ENCODE results near the gene LIMS1. TPM values are rescaled to one million over a fixed set of nuclear protein-coding genes. Genes with fewer than 3 reads are reported as not detected.

Gene LIMS1
- polyA plus RNA-seq, 1 donor (not counting 4 experiments of a cell fraction or from before 2014, with no cell fraction given): 62.5 TPM

GRCh38 chr2:108607706-108608301 lies 73.5 kb downstream of the LIMS1 start:
- no peak overlapping the region for H2AFZ ChIP-seq (ENCODE audit: control insufficient read depth, low read length)
- no peaks in the 10 kb centered on the region for H3K27me3 ChIP-seq (ENCODE audit: control insufficient read depth, extremely low read depth, insufficient read depth, low read length)
- no peaks in the 10 kb centered on the region for H3K9me3 ChIP-seq (ENCODE audit: control insufficient read depth, low read depth, low read length)
- H3K9ac ChIP-seq (ENCODE audit: control insufficient read depth, extremely low read depth, insufficient read depth, low read length): no peak overlapping the region
- no peaks in the 10 kb centered on the region for H3K36me3 ChIP-seq (ENCODE audit: control insufficient read depth in 2 of 2, extremely low read depth in 1 of 2, insufficient read depth in 2 of 2, low read length in 2 of 2)
- no peaks in the 10 kb centered on the region for H4K20me1 ChIP-seq (ENCODE audit: control insufficient read depth, extremely low read depth, insufficient read depth, low read length)
- H3K4me2 ChIP-seq (ENCODE audit: control insufficient read depth, extremely low read depth, insufficient read depth, low read depth, low read length): no peak overlapping the region
- TF ChIP-seq EZH2 (IDR thresholded peaks at IDR 0.05; ENCODE audit: low read length) (no peak), CTCF (optimal IDR thresholded peaks at IDR 0.05 in 1 of 3, IDR thresholded peaks at IDR 0.05 in 1 of 3, conservative IDR thresholded peaks at IDR 0.05 in 1 of 3; ENCODE audit: extremely low read depth in 1 of 3, insufficient read depth in 2 of 3, low read length in 3 of 3) (peak; percentile 45 to 78 (median 69))
- peaks cover 3% of the 10 kb centered on the region for H3K9me1 ChIP-seq (ENCODE audit: control insufficient read depth, extremely low read depth, insufficient read depth, low read length)
- DNase-seq (ENCODE audit: low read depth, low spot score) (no peak), FAIRE-seq (peak; percentile 20)
- no peak overlapping the region for H3K4me3 ChIP-seq (ENCODE audit: control insufficient read depth in 2 of 3, extremely low read depth in 1 of 3, insufficient read depth in 2 of 3, low read depth in 1 of 3, low read length in 3 of 3)
- dilution Hi-C loops (cut with MboI; ENCODE audit: extremely low pct_ligation_motif_present, low sequenced_read_pairs): no loop called here
- peaks cover 61% of the 10 kb centered on the region for H3K79me2 ChIP-seq (ENCODE audit: control insufficient read depth, insufficient read depth, low read length)
- no peak overlapping the region for H3K27ac ChIP-seq (ENCODE audit: control insufficient read depth, insufficient read depth, low read length)
- peaks cover 20% of the 10 kb centered on the region for H3K4me1 ChIP-seq (ENCODE audit: control insufficient read depth, extremely low read depth, insufficient read depth, low read length)

- no peak for FAIRE-seq
- no peak overlapping the region for H3K4me2 ChIP-seq (ENCODE audit: control insufficient read depth, extremely low read depth, insufficient read depth, low read depth, low read length)
- no peak for DNase-seq (ENCODE audit: low read depth, low spot score)
- peaks cover 41% of the 10 kb centered on the region for H3K4me1 ChIP-seq (ENCODE audit: control insufficient read depth, extremely low read depth, insufficient read depth, low read length)
- H3K79me2 ChIP-seq (ENCODE audit: control insufficient read depth, insufficient read depth, low read length): peaks cover 59% of the 10 kb centered on the region
- no peak for TF ChIP-seq CTCF (optimal IDR thresholded peaks at IDR 0.05 in 1 of 3, IDR thresholded peaks at IDR 0.05 in 1 of 3, conservative IDR thresholded peaks at IDR 0.05 in 1 of 3; ENCODE audit: extremely low read depth in 1 of 3, insufficient read depth in 2 of 3, low read length in 3 of 3)
- no peak for TF ChIP-seq EZH2 (IDR thresholded peaks at IDR 0.05; ENCODE audit: low read length)
- H4K20me1 ChIP-seq (ENCODE audit: control insufficient read depth, extremely low read depth, insufficient read depth, low read length): no peaks in the 10 kb centered on the region
- H3K36me3 ChIP-seq (ENCODE audit: control insufficient read depth in 2 of 2, extremely low read depth in 1 of 2, insufficient read depth in 2 of 2, low read length in 2 of 2): no peaks in the 10 kb centered on the region
- no peak overlapping the region for H3K9ac ChIP-seq (ENCODE audit: control insufficient read depth, extremely low read depth, insufficient read depth, low read length)
- H3K4me3 ChIP-seq (ENCODE audit: control insufficient read depth in 2 of 3, extremely low read depth in 1 of 3, insufficient read depth in 2 of 3, low read depth in 1 of 3, low read length in 3 of 3): no peak overlapping the region
- H3K27ac ChIP-seq (ENCODE audit: control insufficient read depth, insufficient read depth, low read length): no peak overlapping the region
- H3K27me3 ChIP-seq (ENCODE audit: control insufficient read depth, extremely low read depth, insufficient read depth, low read length): no peaks in the 10 kb centered on the region
- dilution Hi-C loops (cut with MboI; ENCODE audit: extremely low pct_ligation_motif_present, low sequenced_read_pairs): no loop called here
- no peak overlapping the region for H2AFZ ChIP-seq (ENCODE audit: control insufficient read depth, low read length)
- no peaks in the 10 kb centered on the region for H3K9me1 ChIP-seq (ENCODE audit: control insufficient read depth, extremely low read depth, insufficient read depth, low read length)
- H3K9me3 ChIP-seq (ENCODE audit: control insufficient read depth, low read depth, low read length): no peaks in the 10 kb centered on the region
Observed at GRCh38 chr2:108611021-108611420, 76.8 kb downstream of the LIMS1 start.
